NCI-H1105 treated with DMSO at 0.1 percent for 48 hours (cell line): ENCODE measurements around the gene TSPAN9.

Experiments
- DNase-seq: peaks from one replicate; lab custom pipeline; 2025; lab: John Stamatoyannopoulos, UW

TSPAN9 gene

GRCh38 chr12:3077572-3078081 lies 448 bp downstream of the TSPAN9 start:
- DNase-seq, result no peak

DNA sequence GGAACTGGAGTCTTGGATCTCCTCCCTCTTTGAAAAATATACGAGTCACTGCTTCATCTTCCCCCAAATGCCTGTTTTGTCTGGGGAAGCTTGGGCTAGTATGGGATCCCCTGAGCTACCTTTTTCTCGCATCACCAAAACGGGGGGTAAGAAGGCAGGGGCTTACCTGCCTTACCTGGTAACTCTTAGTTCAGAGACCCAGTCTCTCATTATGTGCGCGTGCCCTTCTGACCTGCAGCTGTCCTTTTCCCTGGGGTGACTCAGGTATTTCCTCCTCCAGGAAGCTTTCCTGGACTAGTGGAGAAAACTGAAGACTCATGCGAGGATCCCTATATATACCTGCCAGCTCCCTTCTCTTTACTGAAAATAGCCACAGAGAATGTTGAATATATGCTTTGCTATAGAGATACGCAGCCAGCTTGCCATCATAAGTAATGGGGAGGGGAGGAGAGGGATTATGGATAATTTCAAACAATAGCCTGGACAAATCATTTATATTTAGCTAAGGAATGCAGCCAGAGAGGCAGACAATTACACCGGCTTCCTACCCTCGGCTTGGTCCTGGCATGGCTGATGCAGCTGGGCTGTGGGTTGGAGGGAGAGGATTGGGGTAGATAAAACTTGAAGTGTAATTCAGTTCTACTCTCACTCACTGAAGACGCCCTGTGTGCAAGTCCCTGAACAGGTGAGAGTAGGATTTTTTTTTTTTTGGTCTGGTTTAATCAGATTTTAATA lies 1.1 kb downstream of the TSPAN9 start:
- DNase-seq, result no peak

DNA sequence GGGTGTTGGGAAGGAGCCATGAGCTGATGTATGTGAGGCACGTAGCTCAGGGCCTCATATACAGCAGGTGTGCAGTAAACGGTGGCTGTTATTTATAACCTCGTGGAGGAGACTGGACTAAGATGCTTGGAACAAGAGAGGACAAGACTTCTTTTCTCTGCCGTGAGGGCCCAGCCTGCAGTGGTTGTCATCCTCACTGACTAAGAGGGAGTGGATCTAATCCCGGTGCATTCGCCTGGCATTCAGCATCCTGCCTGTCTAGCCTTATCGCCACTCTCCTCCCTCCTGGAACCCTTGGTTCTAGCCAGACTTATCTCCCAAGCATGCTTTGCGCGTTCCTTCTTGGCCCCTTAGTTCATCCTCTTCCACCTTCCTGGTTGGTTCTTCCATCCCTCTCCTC lies 3.9 kb downstream of the TSPAN9 start:
- no peak for DNase-seq

DNA sequence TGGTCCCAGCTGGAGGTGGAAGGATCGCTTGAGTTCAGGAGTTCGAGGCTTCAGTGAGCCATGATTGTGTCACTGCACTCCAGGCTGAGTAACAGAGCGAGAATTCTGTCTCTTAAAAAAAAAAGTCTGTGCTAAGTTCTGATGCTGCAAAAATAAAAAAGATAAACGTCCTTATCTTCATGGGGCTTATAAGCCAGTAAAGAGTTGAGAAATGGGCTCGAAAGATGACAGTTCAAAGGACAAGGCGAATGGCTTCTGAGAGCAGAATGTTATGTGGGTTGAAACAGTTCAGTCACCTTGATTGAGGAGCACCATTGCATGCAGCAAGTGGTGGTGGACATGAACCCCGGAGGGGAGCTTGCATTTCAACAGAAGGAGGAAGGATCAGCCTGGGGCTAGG lies 4.7 kb downstream of the TSPAN9 start:
- no peak for DNase-seq

- no peak for DNase-seq
Observed at GRCh38 chr12:3083241-3083920, 6.2 kb downstream of the TSPAN9 start.

GRCh38 chr12:3083921-3084347 lies 6.8 kb downstream of the TSPAN9 start:
- DNase-seq, result no peak

GRCh38 chr12:3084742-3085141 lies 7.6 kb downstream of the TSPAN9 start:
- DNase-seq, result no peak

DNA sequence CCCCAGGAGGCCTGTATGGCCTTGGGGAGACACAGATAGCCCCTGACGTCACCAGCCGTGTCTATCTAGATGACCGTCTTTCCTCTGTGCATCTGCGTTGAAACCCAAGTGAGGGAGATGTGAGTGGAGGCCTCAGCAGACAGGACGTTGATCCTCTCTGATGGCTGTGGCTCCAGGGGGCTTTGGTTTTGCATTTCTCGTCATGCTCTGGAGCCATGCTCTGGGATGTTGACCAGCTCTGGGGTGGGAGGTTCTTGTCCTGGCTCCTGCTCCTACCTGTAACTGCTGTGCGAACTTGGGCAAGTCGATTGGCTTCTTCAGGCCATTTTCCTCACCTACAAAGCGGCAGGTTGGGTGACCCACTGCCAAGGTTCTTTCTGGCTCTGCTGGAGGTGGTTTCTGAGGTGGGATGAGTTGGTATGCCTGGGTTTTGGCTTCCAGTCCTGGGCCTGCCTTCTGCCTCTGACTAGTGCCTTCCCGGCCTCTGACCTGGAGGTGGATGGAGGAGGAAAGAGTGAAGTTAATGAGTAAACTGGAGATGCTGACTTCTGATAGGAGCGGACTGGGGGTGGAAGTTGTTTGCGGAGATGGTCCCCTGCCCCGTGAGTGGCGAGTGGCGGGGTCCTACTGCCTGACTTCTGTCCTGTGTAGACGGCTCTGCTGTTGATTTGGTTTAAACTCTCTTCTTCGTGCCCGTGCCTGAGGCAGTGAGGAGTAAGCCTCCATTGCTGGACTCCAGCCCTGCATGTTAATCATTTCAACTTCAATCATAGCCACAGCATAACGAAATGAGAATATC lies 8.4 kb downstream of the TSPAN9 start:
- DNase-seq, result no peak

- no peak for DNase-seq
Observed at GRCh38 chr12:3086211-3086610, 9.0 kb downstream of the TSPAN9 start.

DNA sequence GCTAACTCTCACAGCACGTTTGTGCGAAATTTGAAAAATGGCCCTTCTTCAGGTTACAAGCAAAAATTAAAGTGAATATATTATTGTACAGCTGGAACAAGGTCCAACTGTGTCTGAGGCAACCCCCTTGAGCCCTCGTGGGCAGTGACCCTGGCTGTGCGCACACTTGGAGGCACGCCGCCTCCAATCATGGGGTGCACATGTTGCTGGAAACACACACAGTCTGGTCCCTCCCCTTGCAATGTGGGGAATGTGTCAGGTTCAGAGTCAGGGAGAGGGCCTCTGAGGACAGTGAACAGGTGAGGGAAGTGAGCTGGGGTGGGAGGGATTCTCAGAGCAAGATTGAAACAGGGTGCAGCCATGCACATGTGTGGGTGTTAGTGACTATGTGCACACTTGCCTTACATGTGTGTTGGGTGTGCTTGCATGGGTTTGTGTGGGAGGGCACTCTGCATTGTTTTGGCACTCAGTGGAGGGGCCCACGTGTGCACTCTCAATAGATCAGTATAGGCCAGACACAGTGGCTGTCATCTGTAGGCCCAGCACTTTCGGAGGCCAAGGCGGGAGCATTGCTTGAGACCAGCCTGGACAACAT lies 9.6 kb downstream of the TSPAN9 start:
- no peak for DNase-seq

GRCh38 chr12:3087758-3088650 lies 10.8 kb downstream of the TSPAN9 start:
- DNase-seq, result no peak

DNA sequence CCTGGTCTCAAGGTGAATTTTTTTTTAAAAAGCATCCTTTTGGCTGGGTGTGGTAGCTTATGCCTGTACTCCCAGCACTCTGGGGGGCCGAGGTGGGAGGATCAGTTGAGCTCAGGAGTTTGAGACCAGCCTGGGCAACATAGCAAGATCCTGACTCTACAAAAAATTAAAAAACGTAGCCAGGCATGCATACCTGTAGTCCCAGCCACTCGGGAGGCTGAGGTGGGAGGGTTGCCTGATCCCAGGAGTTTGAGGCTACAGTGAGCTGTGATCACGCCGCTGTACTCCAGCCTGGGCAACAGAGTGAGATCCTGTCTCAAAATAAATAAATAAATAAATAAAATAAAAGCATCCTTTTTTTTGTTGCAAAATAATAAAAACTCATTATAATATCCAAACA lies 12.4 kb downstream of the TSPAN9 start:
- DNase-seq, result no peak

GRCh38 chr12:3090240-3091037 lies 13.3 kb downstream of the TSPAN9 start:
- DNase-seq, result no peak

- no peak for DNase-seq
Observed at GRCh38 chr12:3091038-3091319, 13.8 kb downstream of the TSPAN9 start.

GRCh38 chr12:3091382-3092241 lies 14.4 kb downstream of the TSPAN9 start:
- DNase-seq, result no peak

DNA sequence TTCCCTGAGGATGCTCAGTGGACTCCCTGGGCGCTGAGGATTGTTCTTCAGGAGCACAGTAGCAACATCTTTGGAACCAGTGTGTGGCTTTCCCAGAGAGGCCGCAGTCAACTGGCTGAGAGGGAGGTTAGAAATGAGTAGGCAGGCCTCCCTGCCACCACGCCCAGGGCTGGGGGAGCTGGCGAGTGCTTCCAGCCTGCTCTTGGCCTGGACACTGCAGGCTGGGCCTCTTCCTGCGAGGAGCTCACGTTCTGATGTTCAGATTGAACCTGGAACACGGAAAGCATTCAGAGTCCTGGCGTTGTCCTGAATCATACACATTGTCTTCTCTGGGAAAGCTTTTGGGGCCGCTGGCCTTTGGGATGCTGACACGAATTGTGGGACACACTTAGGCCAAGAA lies 15.6 kb downstream of the TSPAN9 start:
- DNase-seq, result no peak

- peak; percentile 58 for DNase-seq
Observed at GRCh38 chr12:3097186-3097804, 20.1 kb downstream of the TSPAN9 start.

- no peak for DNase-seq
Observed at GRCh38 chr12:3097836-3098235, 20.7 kb downstream of the TSPAN9 start.

- DNase-seq, result no peak
Observed at GRCh38 chr12:3098436-3098835, 21.3 kb downstream of the TSPAN9 start.
